DMS79 treated with DMSO at 0.1 percent for 48 hours (cell line): ENCODE data around the gene HIPK2.
A peak's percentile ranks its signal among the peaks of the same experiment; 100 is the strongest.

Source experiments
- DNase-seq: peaks from one replicate; lab custom pipeline; 2025; lab: John Stamatoyannopoulos, UW

Gene HIPK2

GRCh38 chr7:139693651-139694388 is 84.0 kb downstream of the HIPK2 start:
- DNase-seq: no peak

DNA sequence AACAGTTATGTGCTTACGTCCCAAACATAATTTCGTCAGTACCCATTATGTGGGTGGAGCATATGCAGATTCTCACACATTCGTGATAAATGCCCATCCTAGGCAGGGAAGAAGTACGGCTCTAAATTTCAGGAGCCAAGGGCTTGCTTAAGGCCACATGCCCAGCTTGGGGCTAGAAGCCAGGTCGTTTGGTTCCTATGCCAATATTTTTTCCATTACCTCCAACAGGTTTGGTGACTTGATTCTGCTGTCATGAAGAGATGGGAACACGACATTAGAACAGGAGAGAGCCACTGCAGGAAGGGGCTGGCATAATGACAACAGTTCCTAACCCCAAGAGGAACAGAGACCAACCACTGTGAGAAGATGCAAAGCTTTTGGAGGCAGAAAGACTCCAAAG is 85.1 kb downstream of the HIPK2 start:
- DNase-seq: peak; percentile 16

- peak; percentile 39 for DNase-seq
These were observed 86.5 kb downstream of the HIPK2 start for GRCh38 chr7:139691253-139691781.

- no peak for DNase-seq
These were observed 89.7 kb downstream of the HIPK2 start for GRCh38 chr7:139687980-139688632.

- no peak for DNase-seq
These were observed 90.4 kb downstream of the HIPK2 start for GRCh38 chr7:139687211-139687954.

DNA sequence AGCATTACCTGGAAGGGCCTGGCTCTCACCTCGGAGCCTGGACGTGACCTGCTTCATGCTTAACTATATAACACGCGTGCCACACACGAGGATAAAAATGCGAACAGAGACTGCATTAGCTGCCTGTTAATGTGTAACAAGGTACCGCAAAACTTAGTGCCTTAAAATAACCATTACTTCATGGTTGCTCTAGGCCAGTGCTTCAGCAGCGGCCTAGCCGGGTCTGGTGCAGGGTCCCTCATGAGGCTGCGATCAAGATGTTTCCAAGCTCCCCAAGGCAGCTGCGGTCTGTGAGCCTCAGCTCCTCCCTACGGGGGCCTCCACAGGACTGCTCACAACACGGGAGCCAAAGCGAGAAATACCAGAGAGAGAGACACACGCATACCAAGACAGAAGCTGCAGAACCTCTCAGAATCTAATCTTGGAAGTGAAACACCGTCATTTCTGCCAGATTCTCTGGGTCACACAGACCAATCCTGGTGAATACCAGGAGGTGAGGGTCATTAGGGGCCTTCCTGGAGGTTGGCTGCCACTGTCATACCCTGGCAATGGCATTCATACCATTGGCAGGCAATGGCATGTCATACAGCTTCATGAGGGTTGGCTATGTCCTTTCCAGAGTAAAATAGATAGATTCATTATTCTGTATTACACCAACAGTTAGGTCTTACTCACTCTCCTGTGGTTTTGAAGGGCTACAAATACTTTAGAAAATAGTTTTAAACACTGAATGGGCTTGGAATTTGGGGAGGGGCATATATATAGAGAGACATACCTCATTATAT is 94.5 kb downstream of the HIPK2 start:
- DNase-seq: no peak

GRCh38 chr7:139682136-139683013 is 95.4 kb downstream of the HIPK2 start:
- no peak for DNase-seq

GRCh38 chr7:139681812-139682135 is 96.0 kb downstream of the HIPK2 start:
- DNase-seq: no peak

DNA sequence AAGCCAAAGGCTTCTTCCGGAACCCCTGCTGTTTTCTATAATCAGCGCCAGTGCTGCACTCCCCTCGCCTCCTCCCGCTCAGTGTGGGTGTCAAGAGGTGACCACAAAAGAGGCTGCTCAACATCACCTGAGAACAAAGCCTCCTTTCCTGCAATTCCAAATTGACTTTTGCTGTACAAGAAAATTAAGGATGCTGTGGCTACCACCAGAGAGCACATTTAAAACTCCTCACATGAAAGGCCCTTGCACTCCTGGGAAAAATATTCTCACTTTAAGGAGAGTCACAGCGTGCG is 96.4 kb downstream of the HIPK2 start:
- no peak for DNase-seq

- peak; percentile 25 for DNase-seq
These were observed 96.9 kb downstream of the HIPK2 start for GRCh38 chr7:139680676-139681462.

- DNase-seq: no peak
These were observed 97.8 kb downstream of the HIPK2 start for GRCh38 chr7:139679731-139680594.

GRCh38 chr7:139676390-139676789 is 101.4 kb downstream of the HIPK2 start:
- no peak for DNase-seq

DNA sequence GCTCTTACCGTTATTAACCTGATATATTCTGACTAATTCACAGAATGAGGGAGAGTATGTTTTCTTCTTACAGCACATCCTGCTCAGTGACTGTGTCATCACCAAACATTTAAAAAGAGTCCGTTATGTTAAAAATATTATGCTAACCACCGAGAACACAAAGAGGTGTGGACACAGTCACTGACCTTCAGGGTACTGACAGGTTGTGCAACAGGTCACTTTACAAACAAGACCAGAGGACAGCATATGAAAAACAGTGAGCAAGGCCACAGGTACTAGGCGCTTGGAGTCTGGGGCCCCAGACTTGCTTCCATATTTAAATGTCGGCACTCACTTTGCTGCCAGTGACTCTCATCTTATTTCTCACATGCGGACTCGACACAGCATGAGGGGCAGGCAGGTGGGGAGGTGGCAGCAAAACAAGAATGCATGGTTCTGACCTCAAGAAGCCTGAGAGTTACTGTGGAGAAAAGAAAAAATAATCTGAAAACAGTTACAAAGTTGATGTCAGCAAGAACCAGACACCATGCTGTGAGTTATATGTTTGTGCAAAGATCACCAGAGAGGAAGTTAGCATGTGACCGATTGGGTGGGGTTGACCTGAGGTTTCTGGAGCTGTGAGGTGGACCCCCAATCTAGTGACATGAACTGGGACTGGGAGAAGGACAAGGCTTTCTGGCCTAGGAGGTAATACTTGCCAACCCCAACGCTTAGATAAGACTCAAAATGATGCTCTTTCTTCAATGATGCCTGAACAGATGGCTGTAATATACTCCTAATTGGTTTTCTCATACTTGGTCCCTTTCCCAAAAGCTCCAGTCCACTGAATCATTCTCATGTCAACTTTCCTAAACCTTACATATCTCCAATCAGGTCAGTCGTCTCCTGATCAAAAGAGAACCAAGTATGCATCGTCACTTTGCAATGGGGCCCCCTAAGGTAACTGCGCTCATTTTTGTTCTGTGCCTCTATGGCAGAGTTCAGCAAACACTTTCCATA is 102.4 kb downstream of the HIPK2 start:
- no peak for DNase-seq

GRCh38 chr7:139674752-139675126 is 103.1 kb downstream of the HIPK2 start:
- DNase-seq: no peak

- DNase-seq: no peak
These were observed 103.5 kb downstream of the HIPK2 start for GRCh38 chr7:139674341-139674740.

GRCh38 chr7:139673762-139674161 is 104.0 kb downstream of the HIPK2 start:
- DNase-seq: no peak

DNA sequence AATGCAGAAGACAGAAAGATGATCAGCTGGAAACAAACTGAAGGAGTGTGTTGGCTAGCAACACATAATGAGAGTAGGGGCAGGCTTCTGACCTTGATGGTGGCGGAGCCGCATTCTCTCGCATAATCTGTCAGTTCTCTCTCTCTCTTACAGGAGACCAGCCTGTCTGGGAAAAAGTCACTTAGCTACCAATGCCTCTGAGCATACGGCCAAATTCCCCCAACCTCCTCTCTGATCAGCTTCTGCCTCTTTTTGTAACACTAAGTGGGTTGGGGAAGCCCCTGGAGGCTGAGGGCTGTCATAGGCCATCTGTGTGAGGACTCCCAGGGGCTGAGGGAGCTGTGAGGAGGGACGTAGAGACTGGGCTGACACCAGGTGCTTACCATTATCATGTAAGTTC is 104.6 kb downstream of the HIPK2 start:
- no peak for DNase-seq

GRCh38 chr7:139671967-139672366 is 105.8 kb downstream of the HIPK2 start:
- DNase-seq: no peak
